PFSK-1 (cell line): Measurements from ENCODE around the gene RBM33.

Source experiments
- POLR2AphosphoS5 ChIP-seq: IDR thresholded peaks from 2 replicates; pipeline ENCODE4 v1.6.1; 2012; ENCODE audit warnings: low read depth, mild to moderate bottlenecking, control low read depth, low read length, moderate library complexity
- REST ChIP-seq, 2 experiments: IDR thresholded peaks; 2 replicates each; pipeline versions ENCODE4 v1.6.1 to v1.8.0; 2011 to 2012; ENCODE audit warnings: low read depth in 2 of 2, low read length in 2 of 2, control low read depth in 1 of 2, inconsistent platforms in 1 of 2, mild to moderate bottlenecking in 1 of 2, moderate library complexity in 1 of 2; ENCODE audit not compliant: insufficient read depth in 1 of 2
- TAF1 ChIP-seq: IDR thresholded peaks from 2 replicates; pipeline ENCODE4 v1.6.1; 2012; ENCODE audit warnings: low read length, control low read depth, borderline replicate concordance; ENCODE audit not compliant: insufficient read depth

DNA sequence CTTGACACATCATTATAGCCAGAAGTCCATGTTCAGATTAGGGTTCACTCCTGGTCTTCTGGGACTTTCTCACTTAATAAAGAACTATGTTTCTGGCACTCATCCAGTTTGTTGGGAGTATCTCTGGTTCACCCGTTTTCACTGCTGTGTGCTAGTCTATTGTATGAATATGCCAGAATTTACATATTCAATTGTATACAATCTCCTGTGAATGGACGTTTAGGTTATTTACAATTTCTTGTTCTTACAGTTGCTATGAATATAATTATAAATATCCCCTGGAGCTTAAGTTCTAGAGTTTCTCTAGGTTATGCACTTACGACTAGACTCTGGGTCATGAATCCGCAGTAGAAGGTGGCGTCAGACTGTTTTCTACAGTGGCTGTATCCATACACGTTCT lies 20.0 kb upstream of the RBM33 start:
- TF ChIP-seq POLR2AphosphoS5 (no peak), TAF1 (no peak), REST (IDR thresholded peaks at IDR 0.05; ENCODE audit: insufficient read depth in 1 of 2, low read depth in 2 of 2, low read length in 2 of 2) (no peak)
